Upper lobe of left lung (tissue), 4 donors: Measurements from ENCODE around the gene SRPK1.

Source experiments
- CTCF ChIP-seq, 6 experiments: fragments of 450-650 bp in 4 of 6; fragments of 200-600 bp in 2 of 6; sonication (generic) in 2 of 6; IDR thresholded peaks; one replicate each; pipeline ENCODE4 v1.5.1; 2016 to 2019; ENCODE audit warnings: antibody characterized with exemption in 6 of 6
- EP300 ChIP-seq, 4 donors: sonication (generic); formaldehyde crosslinking; IDR thresholded peaks; one replicate each; pipeline ENCODE4 v1.5.1; 2017; ENCODE audit warnings: antibody characterized with exemption in 4 of 4, control low read depth in 2 of 4
- POLR2A ChIP-seq, 4 donors: fragments of 450-650 bp; IDR thresholded peaks; one replicate each; pipeline ENCODE4 v1.5.1; 2016 to 2017; ENCODE audit warnings: antibody characterized with exemption in 4 of 4, mild to moderate bottlenecking in 2 of 4
- POLR2AphosphoS5 ChIP-seq, 2 donors: sonication (generic); formaldehyde crosslinking; IDR thresholded peaks; one replicate each; pipeline ENCODE4 v1.5.1; 2017; ENCODE audit warnings: antibody characterized with exemption in 2 of 2

DNA sequence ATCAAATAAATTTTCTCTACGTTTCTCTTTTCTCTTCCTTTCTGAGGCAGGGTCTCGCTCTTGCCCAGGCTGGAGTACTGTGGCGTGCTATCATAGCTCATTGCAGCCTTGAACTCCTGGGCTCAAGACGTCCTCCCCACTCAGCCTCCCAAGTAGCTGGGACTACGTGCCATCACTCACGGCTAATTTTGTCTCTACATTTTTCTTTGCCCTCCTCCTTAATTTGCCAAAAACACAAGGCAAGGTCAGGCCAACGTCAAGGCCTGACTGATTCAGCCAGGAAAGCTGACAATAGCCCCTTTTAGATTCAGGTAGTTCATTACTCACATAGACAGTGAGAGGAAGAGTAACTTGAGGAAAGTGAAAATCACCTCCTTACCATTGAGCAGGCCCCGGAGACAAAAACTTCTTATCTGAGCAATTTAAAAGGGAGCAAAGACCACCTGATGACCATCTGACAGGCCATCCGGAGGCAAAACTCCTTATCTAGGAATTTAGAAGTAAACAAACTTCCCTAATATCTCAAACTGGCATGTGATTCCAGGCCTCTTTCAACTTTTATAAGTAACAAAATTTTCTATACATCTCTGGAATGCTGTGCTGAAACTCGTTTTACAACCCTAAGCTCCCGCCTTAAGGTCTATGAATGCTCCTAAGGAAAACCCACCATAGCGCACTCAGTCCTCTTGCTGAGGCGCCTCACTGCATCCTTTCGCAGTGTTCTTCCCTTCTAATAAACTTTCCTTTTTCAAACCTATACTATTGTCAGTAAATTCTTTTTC, 42.1 kb upstream of the SRPK1 start:
- TF ChIP-seq CTCF (IDR thresholded peaks at IDR 0.05) (no peak), POLR2AphosphoS5 (IDR thresholded peaks at IDR 0.05) (no peak), EP300 (IDR thresholded peaks at IDR 0.05) (no peak), POLR2A (IDR thresholded peaks at IDR 0.05) (no peak)
